Astrocyte (in vitro differentiated cells and primary cell): Measurements from ENCODE around the gene COLEC11. TPM values are rescaled to one million over a fixed set of nuclear protein-coding genes. Genes with fewer than 3 reads are reported as not detected.

Experiments used
- DNase-seq: peaks from one replicate; pipeline ENCODE4 v3.0.0-alpha.2; 2010; ENCODE audit warnings: low read depth
- FAIRE-seq: peaks from 2 replicates; lab custom pipeline; 2011; peaks lifted over from hg19 to GRCh38; lab: Jason Lieb, UNC
- H2AFZ ChIP-seq: 2 replicates; pipeline ENCODE4 v1.6.0; 2012; ENCODE audit warnings: low read depth, low read length, inconsistent platforms
- H3K27ac ChIP-seq: 2 replicates; pipeline ENCODE4 v1.5.1; 2011; ENCODE audit warnings: low read depth, low read length, inconsistent platforms
- H3K27me3 ChIP-seq: 2 replicates; pipeline ENCODE4 v1.6.0; 2011; ENCODE audit warnings: low read length, inconsistent platforms; ENCODE audit not compliant: insufficient read depth
- H3K36me3 ChIP-seq: 2 replicates; pipeline ENCODE4 v1.5.1; 2011; ENCODE audit warnings: low read length, inconsistent platforms; ENCODE audit not compliant: insufficient read depth
- H3K4me1 ChIP-seq: 2 replicates; pipeline ENCODE4 v1.5.1; 2011; ENCODE audit warnings: low read length, inconsistent platforms; ENCODE audit not compliant: insufficient read depth
- H3K4me2 ChIP-seq: 2 replicates; pipeline ENCODE4 v1.6.0; 2012; ENCODE audit warnings: low read length, inconsistent platforms
- H3K4me3 ChIP-seq: 2 replicates; pipeline ENCODE4 v1.5.1; 2011; ENCODE audit warnings: low read depth, mild to moderate bottlenecking, low read length, inconsistent platforms; ENCODE audit not compliant: insufficient read depth
- H3K79me2 ChIP-seq: 2 replicates; pipeline ENCODE4 v1.6.0; 2012; ENCODE audit warnings: mild to moderate bottlenecking, low read length, inconsistent platforms; ENCODE audit not compliant: insufficient read depth
- H3K9ac ChIP-seq: 2 replicates; pipeline ENCODE4 v1.6.0; 2012; ENCODE audit warnings: mild to moderate bottlenecking, low read length, inconsistent platforms
- H3K9me3 ChIP-seq: 2 replicates; pipeline ENCODE4 v1.5.1; 2012; ENCODE audit warnings: low read depth, mild to moderate bottlenecking, low read length, inconsistent platforms; ENCODE audit not compliant: insufficient read depth
- H4K20me1 ChIP-seq: 2 replicates; pipeline ENCODE4 v1.6.0; 2012; ENCODE audit warnings: low read length, inconsistent platforms; ENCODE audit not compliant: insufficient read depth
- H3K27ac Mint-ChIP-seq: one replicate; pipeline ENCODE4 v1.8.0; 2021; ENCODE audit warnings: mild to moderate bottlenecking, mixed read lengths; ENCODE audit not compliant: unreplicated experiment
- H3K27me3 Mint-ChIP-seq: one replicate; pipeline ENCODE4 v1.8.0; 2021; ENCODE audit warnings: low read depth, mixed read lengths; ENCODE audit not compliant: unreplicated experiment
- H3K36me3 Mint-ChIP-seq: one replicate; pipeline ENCODE4 v1.8.0; 2021; ENCODE audit warnings: low read depth, mixed read lengths; ENCODE audit not compliant: unreplicated experiment
- H3K4me1 Mint-ChIP-seq: one replicate; pipeline ENCODE4 v1.8.0; 2021; ENCODE audit warnings: low read depth, mixed read lengths; ENCODE audit not compliant: unreplicated experiment
- H3K4me3 Mint-ChIP-seq: one replicate; pipeline ENCODE4 v1.8.0; 2021; ENCODE audit warnings: mild to moderate bottlenecking, moderate library complexity, mixed read lengths; ENCODE audit not compliant: unreplicated experiment
- H3K9me3 Mint-ChIP-seq: one replicate; pipeline ENCODE4 v1.8.0; 2021; ENCODE audit warnings: mild to moderate bottlenecking, mixed read lengths; ENCODE audit not compliant: unreplicated experiment
- EZH2 ChIP-seq: IDR thresholded peaks from 2 replicates; pipeline ENCODE4 v1.6.1; 2012; ENCODE audit warnings: mild to moderate bottlenecking, low read length, inconsistent platforms; ENCODE audit not compliant: insufficient read depth
- total RNA-seq: library from RNA; stranded (reverse); gene quantifications from 2 replicates; pipeline ENCODE4 v1.2.1, GENCODE V29; 2021
- TF ChIP-seq, protein P1 (sequence below): IDR thresholded peaks from 2 replicates; pipeline ENCODE4 v1.5.1; 2011; ENCODE audit warnings: low read depth, mild to moderate bottlenecking, inconsistent platforms, low read length, moderate library complexity; ENCODE audit not compliant: insufficient read depth

Gene COLEC11
- total RNA-seq, 1 donor from 2014 or later: not detected

DNA sequence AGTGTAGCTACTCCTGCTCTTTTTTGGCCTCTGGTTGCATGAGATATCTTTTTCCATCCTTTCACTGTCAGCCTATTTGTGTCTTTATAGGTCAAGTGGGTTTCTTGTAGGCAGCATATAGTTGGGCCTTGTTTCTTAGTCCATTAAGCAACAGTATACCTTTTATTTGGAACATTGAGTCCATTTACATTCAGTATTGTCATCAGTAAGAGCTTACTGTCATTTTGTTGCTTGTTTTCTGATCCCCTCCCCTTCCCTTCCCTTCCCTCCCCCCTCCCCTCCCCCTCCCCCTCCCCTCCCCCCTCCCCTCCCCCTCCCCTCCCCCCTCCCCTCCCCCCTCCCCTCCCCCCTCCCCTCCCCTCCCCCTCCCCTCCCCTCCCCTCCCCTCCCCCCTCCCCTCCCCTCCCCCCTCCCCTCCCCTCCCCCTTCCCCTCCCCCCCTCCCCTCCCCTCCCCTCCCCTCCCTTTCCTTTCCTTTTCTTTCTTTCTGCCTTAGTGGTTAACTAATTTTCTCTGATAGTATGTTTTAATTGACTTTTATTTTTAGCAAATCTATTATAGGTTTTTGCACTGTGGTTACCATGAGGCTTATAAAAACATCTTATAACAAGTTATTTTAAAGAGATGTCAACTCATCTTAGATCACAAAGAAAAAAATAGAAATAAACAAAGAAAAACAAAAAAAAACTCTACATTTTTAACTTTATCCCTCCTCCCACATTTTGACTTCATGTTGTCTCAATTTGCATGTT lies 95.3 kb downstream of the COLEC11 start:
- H3K4me1 Mint-ChIP-seq: no peaks in the 10 kb centered on the region
- Histone ChIP-seq H3K9ac (no peak overlapping the region), H3K4me3 (no peak overlapping the region), H2AFZ (no peak overlapping the region), H4K20me1 (no peaks in the 10 kb centered on the region), H3K4me2 (no peak overlapping the region), H3K4me1 (no peaks in the 10 kb centered on the region), H3K36me3 (no peaks in the 10 kb centered on the region), H3K27ac (no peak overlapping the region), H3K27me3 (peaks cover 2% of the 10 kb centered on the region), H3K79me2 (no peaks in the 10 kb centered on the region), H3K9me3 (no peaks in the 10 kb centered on the region)
- no peaks in the 10 kb centered on the region for H3K36me3 Mint-ChIP-seq
- DNase-seq (no peak), FAIRE-seq (no peak)
- H3K4me3 Mint-ChIP-seq: no peak overlapping the region
- H3K9me3 Mint-ChIP-seq: peaks cover 4% of the 10 kb centered on the region
- H3K27me3 Mint-ChIP-seq: peaks cover 8% of the 10 kb centered on the region
- no peak for TF ChIP-seq EZH2
- TF ChIP-seq, protein P1, sequence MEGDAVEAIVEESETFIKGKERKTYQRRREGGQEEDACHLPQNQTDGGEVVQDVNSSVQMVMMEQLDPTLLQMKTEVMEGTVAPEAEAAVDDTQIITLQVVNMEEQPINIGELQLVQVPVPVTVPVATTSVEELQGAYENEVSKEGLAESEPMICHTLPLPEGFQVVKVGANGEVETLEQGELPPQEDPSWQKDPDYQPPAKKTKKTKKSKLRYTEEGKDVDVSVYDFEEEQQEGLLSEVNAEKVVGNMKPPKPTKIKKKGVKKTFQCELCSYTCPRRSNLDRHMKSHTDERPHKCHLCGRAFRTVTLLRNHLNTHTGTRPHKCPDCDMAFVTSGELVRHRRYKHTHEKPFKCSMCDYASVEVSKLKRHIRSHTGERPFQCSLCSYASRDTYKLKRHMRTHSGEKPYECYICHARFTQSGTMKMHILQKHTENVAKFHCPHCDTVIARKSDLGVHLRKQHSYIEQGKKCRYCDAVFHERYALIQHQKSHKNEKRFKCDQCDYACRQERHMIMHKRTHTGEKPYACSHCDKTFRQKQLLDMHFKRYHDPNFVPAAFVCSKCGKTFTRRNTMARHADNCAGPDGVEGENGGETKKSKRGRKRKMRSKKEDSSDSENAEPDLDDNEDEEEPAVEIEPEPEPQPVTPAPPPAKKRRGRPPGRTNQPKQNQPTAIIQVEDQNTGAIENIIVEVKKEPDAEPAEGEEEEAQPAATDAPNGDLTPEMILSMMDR: no peak
- no peak overlapping the region for H3K27ac Mint-ChIP-seq

- Mint-ChIP-seq H3K9me3 (peaks cover 4% of the 10 kb centered on the region), H3K27ac (no peak overlapping the region), H3K36me3 (no peaks in the 10 kb centered on the region), H3K4me3 (no peak overlapping the region), H3K4me1 (no peaks in the 10 kb centered on the region), H3K27me3 (peaks cover 6% of the 10 kb centered on the region)
- no peaks in the 10 kb centered on the region for H3K9me3 ChIP-seq
- DNase-seq (no peak), FAIRE-seq (no peak)
- no peak overlapping the region for H3K27ac ChIP-seq
- H3K4me1 ChIP-seq: no peaks in the 10 kb centered on the region
- no peaks in the 10 kb centered on the region for H3K79me2 ChIP-seq
- no peak for TF ChIP-seq EZH2
- TF ChIP-seq, protein P1: peak; percentile 51
- H4K20me1 ChIP-seq: no peaks in the 10 kb centered on the region
- no peak overlapping the region for H3K4me3 ChIP-seq
- no peak overlapping the region for H2AFZ ChIP-seq
- no peak overlapping the region for H3K9ac ChIP-seq
- no peaks in the 10 kb centered on the region for H3K36me3 ChIP-seq
- H3K4me2 ChIP-seq: no peak overlapping the region
- peaks cover 2% of the 10 kb centered on the region for H3K27me3 ChIP-seq
Measured at GRCh38 chr2:3692375-3692774, 97.5 kb downstream of the COLEC11 start.

Other genes starting within 250 kb of the COLEC11 start
- gene EIPR1, start 217.3 kb upstream of the COLEC11 start, total RNA-seq: 26.3 and 27.8 TPM in 2 replicates
- gene TRAPPC12, start 215.4 kb upstream of the COLEC11 start, total RNA-seq: 62.1 and 65.9 TPM in 2 replicates
- gene ADI1, start 75.6 kb upstream of the COLEC11 start, total RNA-seq: 29.4 and 41.6 TPM in 2 replicates
- 32.6 and 35.5 TPM in 2 replicates for gene RNASEH1, start 36.8 kb upstream of the COLEC11 start, total RNA-seq
- 998 and 1,163 TPM in 2 replicates for gene RPS7, start 19.9 kb upstream of the COLEC11 start, total RNA-seq
- not detected in 2 replicates for gene ALLC, start 63.1 kb downstream of the COLEC11 start, total RNA-seq
- gene DCDC2C, start 108.5 kb downstream of the COLEC11 start, total RNA-seq: not detected in 2 replicates